Ecto neural progenitor cell (in vitro differentiated cells): Measurements from ENCODE around the gene PLEKHA4.
"Not testable (repeated sequence)": the region's sequence is repeated elsewhere in the genome, so short reads cannot be mapped to it uniquely, and the experiment has no call there.

Source experiments
- DNase-seq: peaks from one replicate; pipeline ENCODE4 v3.0.0-alpha.2; 2018; ENCODE audit warnings: low spot score

The PLEKHA4 gene

DNA sequence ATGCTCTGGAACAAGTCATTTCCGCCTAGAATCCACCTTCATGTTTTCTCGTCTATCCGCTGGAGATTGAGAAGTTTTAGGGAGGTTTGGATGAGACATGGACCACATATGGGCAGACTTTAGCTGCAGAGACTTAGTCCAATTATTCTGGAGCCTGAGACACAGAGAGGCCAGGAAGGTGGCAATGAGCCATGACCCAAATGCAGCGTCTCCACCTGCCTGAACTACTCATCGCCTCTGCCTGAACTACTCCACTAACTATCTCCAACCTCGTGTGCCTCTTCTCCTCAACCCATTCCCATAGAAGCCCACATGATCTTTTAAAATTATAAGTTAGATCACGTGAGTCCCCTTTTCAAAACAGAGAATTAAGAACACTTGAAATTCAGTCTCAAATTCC lies 5.6 kb downstream of the PLEKHA4 start:
- DNase-seq, result no peak

DNA sequence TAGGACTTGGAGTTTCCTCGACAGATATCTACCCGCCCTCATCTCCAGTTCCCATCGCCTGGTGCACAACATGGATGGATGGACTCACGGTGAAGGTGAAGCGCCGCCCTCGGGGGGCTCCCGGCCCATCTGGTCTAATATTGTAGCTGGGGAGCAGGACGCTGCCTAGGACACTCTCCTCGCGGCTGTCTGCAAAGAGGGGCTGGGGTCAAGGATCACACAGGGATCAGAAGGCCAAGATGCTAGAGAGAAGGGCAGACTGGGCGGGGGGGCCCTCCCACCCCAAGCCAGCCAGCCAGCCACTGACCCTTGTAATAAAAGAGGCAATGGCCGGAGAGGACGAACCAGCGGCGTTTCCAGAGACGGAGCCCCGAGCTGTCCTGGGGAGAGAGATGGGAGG lies 7.1 kb downstream of the PLEKHA4 start:
- DNase-seq, result no peak

DNA sequence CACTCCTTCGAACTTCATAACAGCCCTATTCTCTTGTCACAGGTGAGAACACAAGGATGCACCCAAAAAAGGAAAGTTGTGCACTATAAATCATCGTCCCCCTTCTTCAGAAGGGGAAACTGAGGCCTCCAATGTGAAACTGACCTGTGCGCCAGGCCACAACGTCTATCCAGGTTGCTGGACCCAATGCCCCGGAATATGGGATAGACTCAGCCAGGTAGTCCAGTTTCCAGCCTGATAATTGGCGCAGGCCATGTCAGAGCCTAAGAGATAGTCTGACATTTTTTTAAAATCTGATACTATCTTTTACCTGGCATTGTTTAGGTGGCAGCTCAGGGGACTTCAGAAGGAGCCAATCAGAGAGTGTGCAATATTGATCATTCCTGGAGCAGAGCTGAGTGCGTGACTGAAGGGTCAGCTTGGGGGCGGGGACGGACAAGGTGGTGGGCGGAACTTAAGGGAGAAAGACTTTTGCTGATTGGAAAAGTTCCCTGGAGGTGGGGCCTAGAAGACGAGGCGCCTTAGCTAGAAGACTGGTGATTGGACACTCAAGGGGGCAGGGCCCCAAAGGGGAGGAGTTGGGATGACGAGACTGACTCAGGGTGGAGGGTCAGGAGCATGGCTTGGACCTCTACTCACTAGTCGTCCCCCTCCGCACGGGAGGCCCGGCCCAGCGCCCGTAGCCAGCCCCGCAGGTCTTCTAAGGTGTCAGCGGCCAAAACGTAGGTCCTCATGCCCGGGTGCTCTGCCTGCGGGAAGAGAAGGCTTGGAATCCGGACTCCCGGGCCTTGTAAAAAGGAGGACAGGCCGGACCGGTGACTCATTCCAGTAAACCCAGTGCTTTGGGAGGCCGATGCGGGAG lies 8.5 kb downstream of the PLEKHA4 start:
- DNase-seq, result no peak

DNA sequence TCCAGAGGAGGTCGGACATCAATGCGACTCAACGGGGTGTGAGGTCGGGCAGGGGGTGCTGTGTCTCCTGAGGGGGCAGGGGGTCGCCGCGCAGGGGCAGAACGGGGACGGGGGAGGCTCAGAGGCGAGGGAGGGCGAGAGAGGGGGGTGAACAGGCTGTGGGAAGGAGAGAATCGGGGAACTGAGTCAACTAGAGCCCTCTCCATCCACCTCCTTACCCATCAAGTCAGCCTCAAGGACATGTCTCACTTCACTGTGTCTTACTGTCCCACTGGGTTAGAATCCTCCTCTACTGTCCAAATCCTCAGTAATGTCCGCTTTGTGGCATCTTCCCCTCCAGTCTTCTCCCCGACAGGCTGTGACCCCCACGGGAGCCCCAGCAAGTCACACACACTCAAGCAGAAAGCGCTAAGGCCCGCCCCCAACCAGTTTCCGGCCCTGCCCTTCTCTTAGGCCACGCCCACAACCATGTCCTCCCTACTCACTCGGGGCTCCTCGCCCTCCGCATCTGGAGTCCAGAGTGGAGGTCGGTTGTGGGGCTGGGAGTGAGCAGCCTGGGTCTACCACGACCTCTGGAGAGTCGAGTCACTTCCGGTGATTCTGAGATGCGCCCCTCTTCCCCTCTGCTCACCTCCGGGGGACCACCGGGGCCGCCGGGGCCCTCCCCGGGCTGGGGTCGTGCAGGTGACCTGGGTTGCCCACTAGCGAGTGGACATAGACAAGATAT lies 9.3 kb downstream of the PLEKHA4 start:
- DNase-seq, result no peak

DNA sequence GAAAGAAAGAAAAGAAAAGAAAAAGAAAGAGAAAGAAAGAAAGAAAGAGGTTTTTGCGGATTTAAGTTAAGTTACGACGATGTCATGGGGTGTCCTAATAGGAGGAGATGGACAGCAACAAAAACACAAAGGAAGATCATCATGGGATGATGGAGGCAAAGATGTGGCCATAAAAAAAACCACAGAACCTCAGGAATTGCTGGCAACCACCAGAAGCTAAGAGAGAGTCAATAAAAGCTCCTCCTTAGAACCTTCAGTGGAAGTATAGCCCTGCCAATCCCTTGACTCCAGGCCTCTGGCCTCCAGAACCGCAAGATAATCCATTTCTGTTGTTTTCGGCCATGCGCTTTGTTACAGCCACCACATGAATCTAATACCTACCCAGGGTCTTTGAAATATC lies 11.5 kb downstream of the PLEKHA4 start:
- DNase-seq, result no peak

DNA sequence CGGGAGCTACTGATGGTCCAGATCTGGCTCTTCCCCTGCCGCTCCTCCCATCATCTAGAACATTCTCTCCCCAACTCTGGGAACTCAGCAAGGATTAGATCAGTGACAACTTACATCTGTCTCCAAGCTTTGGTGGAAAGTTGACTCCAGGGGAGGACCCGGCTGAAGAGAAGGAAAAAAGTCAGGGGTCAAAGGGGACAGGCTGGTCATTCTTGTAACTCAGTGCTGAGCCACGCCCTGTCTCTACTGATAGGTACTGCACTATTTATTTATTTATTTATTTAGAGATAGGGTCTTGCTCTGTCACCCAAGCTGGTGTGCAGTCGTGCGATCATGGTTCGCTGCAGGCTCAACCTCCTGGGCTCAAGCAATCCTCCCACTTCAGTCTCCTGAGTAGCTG lies 14.3 kb downstream of the PLEKHA4 start:
- DNase-seq, result no peak

DNA sequence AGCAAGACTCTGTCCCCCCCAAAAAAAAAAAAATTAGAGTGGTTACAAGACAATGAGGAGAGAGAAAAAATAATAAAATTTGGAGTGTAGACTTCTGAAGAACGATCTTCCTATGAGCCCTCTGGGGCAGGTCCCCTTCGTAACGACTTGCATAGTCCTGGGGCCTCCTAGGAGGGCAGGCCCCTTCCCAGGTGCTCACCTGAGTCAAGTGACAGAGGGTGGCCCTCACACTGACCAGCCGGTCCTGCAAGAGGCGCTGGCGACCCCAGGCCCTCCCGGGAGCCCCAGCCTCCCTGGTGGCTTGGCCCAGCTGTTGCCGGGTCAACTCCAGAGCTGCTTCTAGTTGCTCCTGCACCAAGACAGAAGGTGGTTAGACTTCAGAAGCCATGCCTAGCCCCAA lies 14.9 kb downstream of the PLEKHA4 start:
- DNase-seq, result no peak

DNA sequence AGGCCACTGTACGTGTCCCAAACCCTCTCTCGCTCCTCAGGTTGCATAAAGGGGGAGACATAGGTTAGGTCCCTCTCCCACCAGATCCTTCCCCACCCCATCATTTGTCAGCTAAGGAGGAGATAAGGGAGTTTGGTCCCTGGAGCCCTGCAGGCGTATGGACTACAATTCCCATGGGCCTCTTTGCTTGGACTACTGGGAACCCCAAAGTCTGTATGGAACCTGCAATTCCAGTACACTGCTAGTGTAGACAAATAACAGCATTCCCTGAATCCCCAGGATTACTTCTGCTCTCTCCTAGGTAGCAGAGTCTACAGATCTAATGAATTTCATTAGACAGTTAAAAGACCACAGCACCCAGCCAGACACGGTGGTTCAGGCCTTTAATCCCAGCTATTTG lies 16.1 kb downstream of the PLEKHA4 start:
- DNase-seq, result no peak

DNA sequence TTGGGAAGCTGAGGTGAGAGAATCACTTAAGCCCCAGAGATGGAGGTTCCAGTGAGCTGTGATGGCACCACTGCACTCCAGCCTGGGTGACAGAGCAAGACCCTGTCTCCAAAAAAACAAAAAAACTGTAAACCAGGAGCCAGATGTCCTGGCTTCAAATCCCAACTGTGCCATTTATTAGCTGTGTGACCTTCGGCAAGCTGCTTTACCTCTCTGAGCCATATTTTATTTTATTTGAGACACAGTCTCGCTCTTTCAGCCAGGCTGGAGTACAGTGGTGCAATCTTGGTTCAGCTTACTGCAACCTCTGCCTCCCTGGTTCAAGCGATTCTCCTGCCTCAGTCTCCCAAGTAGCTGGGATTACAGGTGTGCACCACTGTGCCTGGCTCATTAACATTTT lies 21.8 kb downstream of the PLEKHA4 start:
- not testable (repeated sequence) for DNase-seq

DNA sequence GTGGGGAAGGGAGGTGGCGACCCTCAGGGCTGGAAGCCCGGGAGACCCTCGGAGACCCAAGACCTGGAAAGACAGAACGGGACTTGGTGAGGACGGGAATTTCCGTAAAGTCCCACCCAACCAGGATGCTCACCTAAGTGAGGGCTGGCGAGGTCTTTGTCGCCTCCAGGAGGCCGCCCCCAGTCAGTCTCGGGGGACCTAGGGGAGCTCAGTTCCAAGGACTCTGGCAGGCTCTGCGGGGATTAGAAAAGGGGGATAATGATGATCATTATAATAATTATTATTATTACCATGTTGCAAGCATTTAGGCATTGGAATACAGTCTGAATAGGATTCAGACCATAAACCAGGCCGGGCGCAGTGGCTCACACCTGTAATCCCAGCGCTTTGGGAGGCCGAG lies 23.0 kb downstream of the PLEKHA4 start:
- no peak for DNase-seq

DNA sequence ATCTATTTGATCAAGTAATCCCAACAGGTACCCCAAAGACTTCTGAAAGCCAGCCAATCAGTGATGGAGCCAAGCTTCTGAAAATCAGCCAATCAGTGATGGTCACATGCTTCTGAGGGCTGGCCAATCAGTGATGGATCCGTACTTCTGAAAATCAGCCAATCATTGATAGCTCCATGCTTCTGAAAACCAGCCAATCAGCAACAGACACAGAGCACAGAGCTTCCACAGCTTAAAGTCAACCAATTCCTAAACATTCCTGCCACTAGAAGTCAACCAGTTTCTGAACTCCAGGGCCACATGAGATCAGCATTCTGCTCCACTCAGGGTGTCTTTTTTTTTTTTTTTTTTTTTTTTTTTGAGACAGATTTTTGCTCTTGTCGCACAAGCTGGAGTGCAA lies 23.9 kb downstream of the PLEKHA4 start:
- no peak for DNase-seq

DNA sequence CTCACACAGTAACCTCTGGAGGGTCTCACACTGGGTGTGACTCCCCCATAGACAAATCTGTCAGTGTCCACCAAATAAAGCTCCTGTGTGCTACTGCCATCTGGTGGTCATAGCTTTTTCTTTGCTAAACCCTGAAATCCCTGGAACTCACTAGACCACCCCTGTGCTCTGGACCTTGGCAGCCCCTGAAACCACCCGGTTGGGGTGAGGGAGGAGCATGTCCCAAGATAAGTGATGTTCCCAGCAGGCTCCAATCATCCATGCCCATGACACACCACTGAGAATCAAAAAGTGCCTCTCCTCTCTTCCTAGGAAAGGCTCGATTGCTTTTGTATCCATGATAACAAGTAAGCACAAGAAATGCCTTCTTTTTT lies 25.6 kb downstream of the PLEKHA4 start:
- DNase-seq, result peak; percentile 77

DNA sequence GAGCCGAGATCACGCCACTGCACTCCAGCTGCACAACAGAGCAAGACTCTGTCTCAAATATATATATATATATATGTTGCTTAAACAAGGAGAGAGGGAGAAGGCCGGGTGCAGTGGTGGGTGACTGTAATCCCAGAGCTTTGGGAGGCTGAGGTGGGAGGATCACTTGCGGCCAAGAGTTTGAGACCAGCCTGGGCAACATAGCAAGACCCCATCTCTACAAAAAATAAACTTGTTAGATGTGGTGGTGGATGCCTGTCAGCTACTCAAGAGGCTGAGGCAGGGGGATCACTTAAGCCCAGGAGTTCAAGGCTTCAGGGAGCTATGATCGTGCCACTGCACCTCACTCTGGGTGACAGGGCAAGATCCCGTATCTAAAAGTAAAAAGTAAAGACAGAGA lies 26.8 kb downstream of the PLEKHA4 start:
- DNase-seq, result no peak

DNA sequence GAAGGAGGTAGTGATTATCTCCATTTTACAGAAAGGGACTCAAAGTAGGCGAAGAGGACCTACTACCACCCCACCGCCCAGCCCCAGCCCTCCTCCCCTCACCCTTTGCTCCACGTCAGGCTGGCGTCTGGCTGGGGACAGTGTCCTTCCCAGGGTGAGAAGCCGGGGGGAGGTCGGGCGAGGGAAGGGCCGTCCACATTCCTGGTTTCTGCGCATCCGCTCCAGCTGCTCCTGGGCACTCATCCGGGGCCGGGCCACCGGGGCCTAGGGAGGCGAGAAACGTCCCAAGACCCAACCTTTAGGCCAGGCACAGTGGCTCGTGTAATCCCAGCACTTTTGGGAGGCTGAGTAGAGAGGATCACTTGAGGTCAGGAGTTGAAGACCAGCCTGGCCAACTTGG lies 27.4 kb downstream of the PLEKHA4 start:
- no peak for DNase-seq

DNA sequence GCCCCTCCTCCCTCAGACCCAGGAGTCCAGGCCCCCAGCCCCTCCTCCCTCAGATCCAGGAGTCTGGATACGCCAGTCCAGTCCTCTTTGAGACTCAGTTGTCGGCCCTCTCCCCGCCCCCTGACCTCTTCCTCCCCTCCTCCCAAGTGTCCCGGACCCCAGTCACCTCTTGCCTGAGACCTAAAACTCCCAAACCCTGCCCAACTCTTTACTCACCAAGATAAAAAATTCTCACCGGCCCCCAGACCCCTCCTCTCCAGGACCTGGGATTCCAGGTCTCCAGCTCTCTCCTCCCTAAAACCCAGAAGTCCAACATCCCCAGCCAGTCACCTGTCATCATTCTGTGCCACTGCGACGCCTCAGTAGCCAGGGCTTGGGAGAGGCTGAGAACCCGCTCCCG lies 30.7 kb downstream of the PLEKHA4 start:
- DNase-seq, result peak; percentile 70

DNA sequence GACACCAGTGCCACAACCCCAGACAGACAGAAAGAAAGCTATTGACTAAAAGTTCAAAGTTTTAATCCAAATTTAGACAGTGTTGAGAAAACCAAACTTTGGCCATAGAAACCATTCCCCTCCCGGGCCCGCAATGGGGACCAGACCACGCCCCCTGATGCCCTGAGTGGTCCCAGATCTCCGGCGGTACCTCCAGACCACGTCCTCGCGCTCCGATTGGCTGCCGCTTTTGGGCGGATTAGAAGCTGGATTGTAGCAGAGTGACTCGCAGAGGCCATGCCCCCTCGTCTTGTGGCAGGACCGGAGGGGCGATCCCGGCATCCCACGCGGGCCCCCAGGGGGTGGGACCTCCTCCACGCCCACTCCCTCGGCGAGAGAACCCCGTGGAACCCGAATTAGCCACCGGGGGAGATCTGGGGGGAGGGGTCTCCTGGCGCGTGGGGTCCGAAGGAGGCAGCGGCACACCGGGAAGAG lies 31.3 kb downstream of the PLEKHA4 start:
- DNase-seq, result peak; percentile 97

DNA sequence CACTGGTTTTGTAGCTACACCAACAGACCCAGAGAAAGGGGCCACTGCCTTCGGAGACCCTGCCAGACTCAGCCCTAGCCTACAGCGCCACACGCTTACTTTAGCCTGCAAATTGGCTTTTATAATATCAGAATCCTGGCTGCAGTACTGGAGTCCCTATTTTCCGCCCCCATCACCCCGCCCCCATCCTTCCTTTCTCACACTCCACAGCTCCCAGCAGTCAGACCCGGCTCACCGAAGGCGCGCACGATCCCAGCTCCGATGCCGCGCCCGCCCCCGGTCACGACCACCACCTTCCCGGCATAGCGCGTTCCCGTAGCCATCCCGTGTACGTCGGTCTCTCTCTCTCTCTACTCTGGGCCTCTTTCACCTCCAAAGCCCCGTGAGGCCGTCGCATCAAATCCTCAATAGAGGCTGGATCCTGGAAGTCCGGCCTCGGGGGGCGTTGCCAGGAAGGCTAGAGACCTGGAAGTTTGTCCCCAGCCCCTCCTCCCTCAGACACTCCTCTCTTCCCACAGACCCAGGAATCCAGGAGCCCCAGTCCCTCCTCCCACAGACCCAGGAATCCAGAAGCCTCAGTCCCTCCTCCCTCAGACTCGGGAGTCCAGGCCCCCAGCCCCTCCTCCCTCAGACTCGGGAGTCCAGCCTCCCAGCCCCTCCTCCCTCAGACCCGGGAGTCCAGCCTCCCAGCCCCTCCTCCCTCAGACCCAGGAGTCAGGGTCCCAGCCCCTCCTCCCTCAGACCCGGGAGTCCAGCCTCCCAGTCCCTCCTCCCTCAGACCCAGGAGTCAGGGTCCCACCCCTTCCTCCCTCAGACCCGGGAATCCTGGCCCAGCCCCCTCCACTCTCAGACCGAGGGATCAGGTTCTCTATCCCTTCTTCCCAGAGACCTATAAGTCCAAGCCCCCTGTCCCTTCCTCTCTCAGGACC lies 32.1 kb downstream of the PLEKHA4 start, which contains the start of gene HSD17B14:
Gene HSD17B14, minus strand, starts transcription at position 403 of the 929 bp plus-strand sequence. Its CDS starts 80 bp downstream, at position 323.
- peak; percentile 85 for DNase-seq

DNA sequence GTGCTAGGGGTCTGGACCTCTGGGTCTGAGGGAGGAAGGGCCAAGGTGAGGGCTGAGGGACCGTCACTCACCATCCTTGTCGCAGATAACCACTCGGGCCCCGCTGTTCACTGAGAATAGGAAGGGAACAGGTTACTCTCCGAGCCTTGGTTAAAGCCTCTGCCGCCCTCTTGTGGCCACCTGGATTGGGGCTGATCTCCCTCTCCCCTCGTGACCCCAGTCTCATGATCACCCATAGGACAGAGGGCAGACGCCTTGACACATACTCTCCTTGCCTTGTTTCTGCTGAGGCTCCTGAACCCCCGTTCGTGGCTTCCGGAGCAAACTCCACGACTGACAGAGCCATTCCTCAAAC lies 32.7 kb downstream of the PLEKHA4 start:
- DNase-seq, result peak; percentile 92

DNA sequence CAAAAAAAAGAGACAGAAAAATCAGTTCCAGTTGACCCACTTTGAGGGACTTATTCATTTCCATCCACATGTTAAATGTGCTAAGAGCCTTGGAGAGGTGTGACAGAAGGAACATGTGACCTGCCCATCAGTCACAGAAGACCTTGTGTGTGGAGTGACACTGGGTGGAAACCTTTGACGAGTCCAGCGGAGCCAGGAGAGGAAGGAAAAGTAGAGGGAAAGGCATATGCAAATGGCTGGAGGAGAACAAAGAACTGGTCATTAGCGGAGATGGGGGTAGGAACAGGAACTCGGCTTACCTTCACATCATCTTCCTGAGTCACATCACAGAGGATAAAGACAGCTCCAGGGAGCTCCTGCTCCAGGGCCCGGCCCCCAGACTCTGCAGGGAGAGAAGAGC lies 34.4 kb downstream of the PLEKHA4 start:
- DNase-seq, result no peak

DNA sequence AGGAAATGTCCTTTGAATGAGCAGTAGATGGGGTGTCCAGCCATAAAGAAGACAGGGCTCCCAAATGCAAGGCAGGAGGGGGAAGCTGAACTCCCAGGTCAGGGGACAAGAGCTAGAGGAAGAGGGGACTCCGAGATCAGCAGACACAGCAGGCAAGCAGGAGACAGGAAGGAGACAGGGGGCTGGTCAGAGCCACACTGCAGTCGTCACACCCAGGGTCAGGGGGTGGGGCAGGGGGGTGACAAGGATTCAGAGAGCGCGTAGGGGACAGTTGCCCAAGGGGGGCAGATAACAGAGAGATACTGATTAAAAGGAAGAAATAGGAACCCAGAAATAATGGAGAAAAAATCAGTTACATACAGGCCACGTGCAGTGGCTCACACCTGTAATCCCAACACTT lies 35.4 kb downstream of the PLEKHA4 start:
- no peak for DNase-seq

DNA sequence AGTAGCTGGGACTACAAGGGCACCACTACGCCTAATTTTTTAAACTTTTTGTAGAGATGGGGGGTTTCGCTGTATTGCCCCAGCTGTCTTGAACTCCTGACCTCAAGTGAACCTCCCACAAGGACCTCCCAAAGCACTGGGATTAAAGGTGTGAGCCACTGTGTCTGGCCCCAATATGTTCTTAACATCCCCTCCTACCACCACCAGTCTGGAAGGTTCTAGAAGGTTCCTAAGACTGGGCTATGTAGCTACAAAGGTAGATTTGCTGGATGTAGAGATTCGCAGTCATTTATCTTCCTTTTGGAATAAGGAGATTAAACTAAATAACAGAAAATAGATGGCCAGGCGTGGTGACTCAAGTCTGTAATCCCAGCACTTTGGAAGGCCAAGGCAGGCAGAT lies 37.5 kb downstream of the PLEKHA4 start:
- DNase-seq, result no peak

DNA sequence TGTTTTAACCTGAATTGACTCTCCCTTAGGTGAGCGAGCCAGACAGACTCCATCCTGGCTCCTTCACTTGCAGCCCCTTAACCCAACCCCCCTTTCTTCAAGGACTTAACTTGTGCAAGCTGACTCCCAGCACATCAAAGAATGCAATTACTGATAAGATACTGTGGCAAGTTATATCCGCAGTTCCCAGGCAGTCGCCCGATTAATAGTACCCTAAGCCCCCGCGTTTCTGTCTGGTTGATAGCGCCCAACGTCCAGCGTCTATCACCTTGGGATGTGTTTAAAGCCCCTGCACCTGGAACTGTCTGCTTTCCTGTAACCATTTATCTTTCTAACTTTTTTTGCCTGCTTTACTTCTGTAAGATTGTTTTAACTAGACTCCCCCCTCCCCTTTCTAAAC lies 38.3 kb downstream of the PLEKHA4 start:
- no peak for DNase-seq
